Right lobe of liver (tissue), 6 donors: ENCODE measurements around the gene PUM2. TPM values are rescaled to one million over a fixed set of nuclear protein-coding genes. Genes with fewer than 3 reads are reported as not detected.
A peak's percentile ranks its signal among the peaks of the same experiment; 100 is the strongest.
"Not testable (repeated sequence)": the region's sequence is repeated elsewhere in the genome, so short reads cannot be mapped to it uniquely, and the experiment has no call there.

Experiments used
- ATAC-seq, 4 donors: fragments of 200-7000 bp; cut with Tn5 transposase; one replicate each; pipeline ENCODE4 v1.9.1; 2020; ENCODE audit warnings: mild to moderate bottlenecking in 4 of 4, moderate library complexity in 4 of 4
- DNase-seq, 3 donors: peaks; one replicate each; pipeline ENCODE4 v3.0.0-alpha.2; 2020
- H3K27ac ChIP-seq, 3 donors: fragments of 200-600 bp; one replicate each; pipeline ENCODE4 v1.8.0; 2022
- H3K27me3 ChIP-seq, 2 donors: fragments of 200-600 bp; one replicate each; pipeline ENCODE4 v1.8.0; 2022
- H3K36me3 ChIP-seq, 4 donors: fragments of 200-600 bp; sonication (generic) in 1 of 4; one replicate each; pipeline versions ENCODE4 v1.5.1 to v1.8.0; 2017 to 2022; ENCODE audit warnings: control low read depth in 1 of 4
- H3K4me1 ChIP-seq, 4 donors: fragments of 200-600 bp; sonication (generic) in 1 of 4; one replicate each; pipeline versions ENCODE4 v1.5.1 to v1.8.0; 2017 to 2022; ENCODE audit warnings: control low read depth in 1 of 4
- H3K4me3 ChIP-seq, 3 donors: fragments of 200-600 bp; one replicate each; pipeline ENCODE4 v1.8.0; 2022
- H3K9me3 ChIP-seq, 4 donors: fragments of 200-600 bp; sonication (generic) in 1 of 4; one replicate each; pipeline versions ENCODE4 v1.5.1 to v1.8.0; 2017 to 2022; ENCODE audit warnings: control low read depth in 1 of 4
- CTCF ChIP-seq, 4 donors: fragments of 200-600 bp in 3 of 4; fragments of 450-650 bp in 1 of 4; IDR thresholded peaks; one replicate each; pipeline versions ENCODE4 v1.5.1 to v1.8.0; 2016 to 2022; ENCODE audit warnings: antibody characterized with exemption in 4 of 4, mild to moderate bottlenecking in 2 of 4
- POLR2A ChIP-seq: fragments of 450-650 bp; IDR thresholded peaks from one replicate; pipeline ENCODE4 v1.6.1; 2017; ENCODE audit warnings: antibody characterized with exemption, mild to moderate bottlenecking
- WGBS: methylation state at CpG from one replicate; pipeline ENCODE4 v1.1.6; 2018; ENCODE audit warnings: low coverage, low lambda C conversion rate; ENCODE audit not compliant: insufficient coverage; ENCODE audit errors: missing lambda C conversion rate; 5-methylcytosine and 5-hydroxymethylcytosine counted together
- intact Hi-C, 2 donors: fragments of 100-400 bp; cut with DNase I; formaldehyde crosslinking; loops; one replicate each; pipeline versions ENCODE4 v1.11.2 to v1.14.1; 2022
- total RNA-seq, 6 experiments: library from RNA; depleted of rRNA in 2 of 6; stranded (reverse); fragments of >200 nt in 2 of 6; fragmentation: NEBNext Ultra II Directional in 3 of 6; extraction: Animal tissue kit (Norgen Biotek cat#: 25700) in 3 of 6; gene quantifications; one replicate each; pipeline versions ENCODE4 v1.1.0 to v1.2.4, GENCODE V29; 2016 to 2023
- donor health status: DM: no; HTN: yes; CAD: no.
- donor health status: DM: no; HTN: no; CAD: no.
- donor health status: DM: no; HTN: no; CAD: no.
- donor health status: DM: no; HTN: yes; CAD: no.
- donor health status: DM: no; HTN: yes; CAD: no.

PUM2 gene
- total RNA-seq, 6 experiments from 2014 or later, result 31.3 to 62.2 (median 51.5) TPM

DNA sequence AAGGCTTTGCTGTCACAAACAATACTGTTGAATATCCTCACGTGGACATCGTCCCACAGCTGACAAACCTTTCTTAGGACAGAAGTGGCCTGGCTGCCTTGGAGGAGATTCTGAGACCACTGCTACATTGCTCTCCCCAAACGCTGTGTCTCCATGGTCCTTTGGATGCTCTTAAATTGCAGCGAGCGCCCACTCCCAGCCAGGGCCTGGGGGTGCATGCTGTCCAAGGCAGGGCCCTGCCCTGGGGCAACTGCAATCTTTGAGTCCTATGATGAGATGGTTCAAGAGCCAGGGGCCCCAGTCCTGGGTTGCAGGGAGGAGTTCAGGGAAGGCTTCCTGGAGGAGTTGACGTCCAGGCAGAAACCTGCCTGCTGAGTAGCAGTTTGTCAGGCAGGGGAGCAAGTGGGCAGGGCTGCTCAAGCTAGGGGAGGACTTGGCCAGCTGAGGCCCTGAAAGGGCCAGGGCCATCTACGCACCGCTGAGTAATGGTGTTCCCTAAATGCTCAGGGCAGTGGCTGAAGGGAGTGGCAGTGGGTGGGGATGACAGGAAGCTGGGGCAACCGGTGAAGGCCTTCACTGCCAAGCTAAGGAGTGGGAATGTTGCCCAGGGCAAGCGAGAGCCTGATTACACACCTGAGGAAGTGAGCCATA is 114.9 kb downstream of the PUM2 start:
- 76% methylated on average over 4 of the region's 10 CpGs for WGBS
- DNase-seq, result no peak

GRCh38 chr2:20234597-20234996 is 116.0 kb downstream of the PUM2 start:
- WGBS, result 90% methylated on average over 2 of the region's 2 CpGs
- intact Hi-C loops, result loop anchor here in 1 of 2 donors (10.0 kb wide), 1 partner anchor 80 kb away; no protein-coding TSS in a partner anchor
- not testable (repeated sequence) for DNase-seq, H3K27ac ChIP-seq, H3K27me3 ChIP-seq, ATAC-seq, H3K4me3 ChIP-seq, H3K9me3 ChIP-seq, H3K4me1 ChIP-seq, H3K36me3 ChIP-seq

More for the DNA sequence above, 114.9 kb downstream of the PUM2 start:
- Histone ChIP-seq H3K27ac (no peak overlapping the region), H3K4me1 (no peaks in the 10 kb centered on the region), H3K36me3 (no peaks in the 10 kb centered on the region), H3K9me3 (no peaks in the 10 kb centered on the region), H3K4me3 (no peak overlapping the region), H3K27me3 (no peaks in the 10 kb centered on the region)
- intact Hi-C loops, result loop anchor here in 1 of 2 donors (10.0 kb wide), 1 partner anchor 79 kb away; no protein-coding TSS in a partner anchor
- TF ChIP-seq CTCF (IDR thresholded peaks at IDR 0.05) (no peak), POLR2A (no peak)
- peak in 2 of 4 donors; percentile 33 to 42 for ATAC-seq

DNA sequence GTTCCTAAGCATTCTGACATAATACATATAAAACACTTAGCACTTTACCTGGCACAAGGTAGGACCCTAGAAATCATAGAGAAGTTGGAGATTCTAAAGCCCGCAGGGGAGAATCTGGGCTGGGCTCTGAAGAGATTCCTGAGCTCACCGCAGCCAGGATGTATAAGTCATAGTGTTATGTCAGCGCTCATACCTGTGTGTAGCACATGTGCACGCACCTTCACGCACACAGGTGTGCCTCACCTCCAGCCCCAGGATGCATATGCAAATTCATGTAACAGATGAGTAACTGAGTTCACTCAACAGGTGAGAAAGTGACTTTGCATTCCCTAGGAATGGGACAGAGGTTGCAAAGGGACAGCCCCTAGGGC is 117.8 kb downstream of the PUM2 start:
- H3K27ac ChIP-seq, result no peak overlapping the region
- 100% methylated on average over 1 of the region's 5 CpGs for WGBS
- H3K4me1 ChIP-seq, result no peaks in the 10 kb centered on the region
- TF ChIP-seq CTCF (IDR thresholded peaks at IDR 0.05) (no peak), POLR2A (no peak)
- no peak for ATAC-seq
- H3K27me3 ChIP-seq, result no peaks in the 10 kb centered on the region
- no peaks in the 10 kb centered on the region for H3K9me3 ChIP-seq
- H3K36me3 ChIP-seq, result no peaks in the 10 kb centered on the region
- intact Hi-C loops, result loop anchor here in 1 of 2 donors (10.0 kb wide), 1 partner anchor 82 kb away; no protein-coding TSS in a partner anchor
- H3K4me3 ChIP-seq, result no peak overlapping the region
- no peak for DNase-seq

DNA sequence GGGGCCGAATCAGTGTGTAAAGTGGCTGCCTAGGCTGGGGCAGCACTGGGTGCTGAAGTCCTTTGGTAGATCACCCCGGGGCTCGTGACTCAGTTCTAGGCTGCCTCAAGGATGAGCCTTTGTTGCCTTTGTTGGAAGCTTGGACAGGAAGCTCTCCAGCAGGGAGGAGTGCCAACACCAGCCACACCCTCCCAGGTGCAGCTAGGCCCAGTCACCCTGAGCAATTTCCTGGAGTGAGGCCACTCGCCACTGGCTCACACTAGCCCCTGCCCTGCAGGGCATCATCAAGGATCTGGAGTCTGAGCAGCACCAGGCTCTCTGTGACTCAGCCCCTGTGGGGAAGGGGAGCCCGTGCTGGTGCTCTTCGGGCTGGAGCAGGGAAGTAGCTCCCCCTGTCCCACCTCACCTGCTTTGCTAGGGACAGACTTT is 119.0 kb downstream of the PUM2 start:
- ATAC-seq, result peak; percentile 53 to 91 (median 64)

More for the DNA sequence above, 119.0 kb downstream of the PUM2 start:
- 70% methylated on average over 3 of the region's 6 CpGs for WGBS
- no peak overlapping the region for H3K4me3 ChIP-seq
- DNase-seq, result peak in 2 of 3 donors; percentile 51 to 60
- TF ChIP-seq CTCF (IDR thresholded peaks at IDR 0.05) (no peak), POLR2A (no peak)
- no peak overlapping the region for H3K27ac ChIP-seq
- intact Hi-C loops, result loop anchor here in 1 of 2 donors (10.0 kb wide), 1 partner anchor 83 kb away; no protein-coding TSS in a partner anchor
- H3K36me3 ChIP-seq, result no peaks in the 10 kb centered on the region
- no peaks in the 10 kb centered on the region for H3K27me3 ChIP-seq
- peaks cover 0 to under 1% (median 0%) of the 10 kb centered on the region in 4 donors for H3K4me1 ChIP-seq
- no peaks in the 10 kb centered on the region for H3K9me3 ChIP-seq
